ENCODE measurements around the gene CEP128. TPM values are rescaled to one million over a fixed set of nuclear protein-coding genes. Genes with fewer than 3 reads are reported as not detected.

CEP128 gene
- polyA plus RNA-seq, 1 of the 3 experiments (the other 2 are of a cell fraction), result 1.2 TPM

DNA sequence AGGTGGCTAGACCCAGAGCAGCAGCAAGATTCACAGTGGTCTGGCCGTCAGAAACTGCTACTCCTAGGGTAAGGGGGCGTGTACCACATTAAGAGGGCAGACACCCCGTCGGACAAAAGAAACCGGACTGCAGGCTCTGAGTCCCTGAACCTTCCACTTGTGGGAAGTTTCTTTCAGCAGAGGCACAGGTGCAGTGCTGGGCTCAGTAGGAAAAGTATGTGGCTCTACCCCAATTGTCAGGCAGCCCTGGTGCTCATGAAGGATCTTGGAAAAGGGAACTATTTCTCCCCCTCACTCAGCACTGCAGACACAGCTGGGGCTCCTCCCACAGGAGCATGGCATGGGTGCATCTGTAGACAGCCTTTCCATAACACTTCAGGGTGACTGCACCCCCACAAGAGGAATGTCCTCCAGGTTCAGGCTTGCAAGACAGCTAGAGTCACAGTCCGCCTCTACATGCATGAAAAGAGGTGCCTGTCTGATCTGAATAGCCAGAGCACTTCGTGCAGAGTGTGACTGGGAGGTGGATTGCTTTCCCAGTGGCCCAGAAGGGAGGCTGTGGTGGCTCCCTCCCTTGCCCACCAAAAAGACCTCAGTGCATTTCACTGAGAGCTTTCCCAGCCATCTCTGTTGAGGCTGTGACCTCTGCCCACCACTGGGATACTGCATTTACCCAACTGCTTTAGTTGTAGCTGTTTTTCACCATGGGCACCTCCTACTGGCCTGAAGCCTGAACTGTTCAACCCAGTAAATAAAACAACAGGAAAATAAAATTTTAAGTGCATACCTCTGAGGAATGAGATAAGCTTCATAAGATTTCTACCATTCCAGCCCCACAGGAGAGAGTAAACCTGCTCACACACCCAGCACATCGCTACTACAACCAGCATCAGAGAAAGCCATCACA, 14.2 kb downstream of the CEP128 start:
- H3K9me2 ChIP-seq, result no peaks in the 10 kb centered on the region
- no peak overlapping the region for H3K9ac ChIP-seq
- H3K4me3 ChIP-seq (ENCODE audit: low read depth in 2 of 2, low read length in 1 of 2), result no peak overlapping the region
- H3K27me3 ChIP-seq (ENCODE audit: insufficient read depth), result no peaks in the 10 kb centered on the region
- H3K27ac ChIP-seq (ENCODE audit: low read depth in 2 of 2, low read length in 1 of 2), result no peak overlapping the region
- no peak for TF ChIP-seq RAD21 (IDR thresholded peaks at IDR 0.05; ENCODE audit: low read length)
- no peak for TF ChIP-seq TAF1 (IDR thresholded peaks at IDR 0.05; ENCODE audit: borderline replicate concordance, low read depth, low read length)
- TF ChIP-seq, protein P1, sequence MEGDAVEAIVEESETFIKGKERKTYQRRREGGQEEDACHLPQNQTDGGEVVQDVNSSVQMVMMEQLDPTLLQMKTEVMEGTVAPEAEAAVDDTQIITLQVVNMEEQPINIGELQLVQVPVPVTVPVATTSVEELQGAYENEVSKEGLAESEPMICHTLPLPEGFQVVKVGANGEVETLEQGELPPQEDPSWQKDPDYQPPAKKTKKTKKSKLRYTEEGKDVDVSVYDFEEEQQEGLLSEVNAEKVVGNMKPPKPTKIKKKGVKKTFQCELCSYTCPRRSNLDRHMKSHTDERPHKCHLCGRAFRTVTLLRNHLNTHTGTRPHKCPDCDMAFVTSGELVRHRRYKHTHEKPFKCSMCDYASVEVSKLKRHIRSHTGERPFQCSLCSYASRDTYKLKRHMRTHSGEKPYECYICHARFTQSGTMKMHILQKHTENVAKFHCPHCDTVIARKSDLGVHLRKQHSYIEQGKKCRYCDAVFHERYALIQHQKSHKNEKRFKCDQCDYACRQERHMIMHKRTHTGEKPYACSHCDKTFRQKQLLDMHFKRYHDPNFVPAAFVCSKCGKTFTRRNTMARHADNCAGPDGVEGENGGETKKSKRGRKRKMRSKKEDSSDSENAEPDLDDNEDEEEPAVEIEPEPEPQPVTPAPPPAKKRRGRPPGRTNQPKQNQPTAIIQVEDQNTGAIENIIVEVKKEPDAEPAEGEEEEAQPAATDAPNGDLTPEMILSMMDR (IDR thresholded peaks at IDR 0.05), result no peak
- TF ChIP-seq FOXJ3 (CRISPR knock-in tag; IDR thresholded peaks at IDR 0.05), result no peak
- no peak for TF ChIP-seq GABPA (IDR thresholded peaks at IDR 0.05; ENCODE audit: low read depth)
- TF ChIP-seq NFIC (IDR thresholded peaks at IDR 0.05; ENCODE audit: borderline replicate concordance), result no peak
- TF ChIP-seq EZH2phosphoT487 (IDR thresholded peaks at IDR 0.05; ENCODE audit: borderline replicate concordance, low read depth), result no peak
- no peak for TF ChIP-seq TEAD4 (IDR thresholded peaks at IDR 0.05; ENCODE audit: borderline replicate concordance, insufficient read depth)
- TF ChIP-seq, protein P2, sequence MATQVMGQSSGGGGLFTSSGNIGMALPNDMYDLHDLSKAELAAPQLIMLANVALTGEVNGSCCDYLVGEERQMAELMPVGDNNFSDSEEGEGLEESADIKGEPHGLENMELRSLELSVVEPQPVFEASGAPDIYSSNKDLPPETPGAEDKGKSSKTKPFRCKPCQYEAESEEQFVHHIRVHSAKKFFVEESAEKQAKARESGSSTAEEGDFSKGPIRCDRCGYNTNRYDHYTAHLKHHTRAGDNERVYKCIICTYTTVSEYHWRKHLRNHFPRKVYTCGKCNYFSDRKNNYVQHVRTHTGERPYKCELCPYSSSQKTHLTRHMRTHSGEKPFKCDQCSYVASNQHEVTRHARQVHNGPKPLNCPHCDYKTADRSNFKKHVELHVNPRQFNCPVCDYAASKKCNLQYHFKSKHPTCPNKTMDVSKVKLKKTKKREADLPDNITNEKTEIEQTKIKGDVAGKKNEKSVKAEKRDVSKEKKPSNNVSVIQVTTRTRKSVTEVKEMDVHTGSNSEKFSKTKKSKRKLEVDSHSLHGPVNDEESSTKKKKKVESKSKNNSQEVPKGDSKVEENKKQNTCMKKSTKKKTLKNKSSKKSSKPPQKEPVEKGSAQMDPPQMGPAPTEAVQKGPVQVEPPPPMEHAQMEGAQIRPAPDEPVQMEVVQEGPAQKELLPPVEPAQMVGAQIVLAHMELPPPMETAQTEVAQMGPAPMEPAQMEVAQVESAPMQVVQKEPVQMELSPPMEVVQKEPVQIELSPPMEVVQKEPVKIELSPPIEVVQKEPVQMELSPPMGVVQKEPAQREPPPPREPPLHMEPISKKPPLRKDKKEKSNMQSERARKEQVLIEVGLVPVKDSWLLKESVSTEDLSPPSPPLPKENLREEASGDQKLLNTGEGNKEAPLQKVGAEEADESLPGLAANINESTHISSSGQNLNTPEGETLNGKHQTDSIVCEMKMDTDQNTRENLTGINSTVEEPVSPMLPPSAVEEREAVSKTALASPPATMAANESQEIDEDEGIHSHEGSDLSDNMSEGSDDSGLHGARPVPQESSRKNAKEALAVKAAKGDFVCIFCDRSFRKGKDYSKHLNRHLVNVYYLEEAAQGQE (IDR thresholded peaks at IDR 0.05; ENCODE audit: low read depth, low read length), result no peak
- TF ChIP-seq JUND (IDR thresholded peaks at IDR 0.05), result no peak
- TF ChIP-seq, protein P3, sequence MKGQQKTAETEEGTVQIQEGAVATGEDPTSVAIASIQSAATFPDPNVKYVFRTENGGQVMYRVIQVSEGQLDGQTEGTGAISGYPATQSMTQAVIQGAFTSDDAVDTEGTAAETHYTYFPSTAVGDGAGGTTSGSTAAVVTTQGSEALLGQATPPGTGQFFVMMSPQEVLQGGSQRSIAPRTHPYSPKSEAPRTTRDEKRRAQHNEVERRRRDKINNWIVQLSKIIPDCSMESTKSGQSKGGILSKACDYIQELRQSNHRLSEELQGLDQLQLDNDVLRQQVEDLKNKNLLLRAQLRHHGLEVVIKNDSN (IDR thresholded peaks at IDR 0.05; ENCODE audit: borderline replicate concordance, low read depth), result no peak
- TF ChIP-seq YY1 (IDR thresholded peaks at IDR 0.05; ENCODE audit: low read depth), result no peak
- TF ChIP-seq NRF1 (IDR thresholded peaks at IDR 0.05; ENCODE audit: low read depth, low read length), result no peak
- no peak for TF ChIP-seq MEF2A (IDR thresholded peaks at IDR 0.05; ENCODE audit: borderline replicate concordance, low read depth)
- TF ChIP-seq, protein P4, sequence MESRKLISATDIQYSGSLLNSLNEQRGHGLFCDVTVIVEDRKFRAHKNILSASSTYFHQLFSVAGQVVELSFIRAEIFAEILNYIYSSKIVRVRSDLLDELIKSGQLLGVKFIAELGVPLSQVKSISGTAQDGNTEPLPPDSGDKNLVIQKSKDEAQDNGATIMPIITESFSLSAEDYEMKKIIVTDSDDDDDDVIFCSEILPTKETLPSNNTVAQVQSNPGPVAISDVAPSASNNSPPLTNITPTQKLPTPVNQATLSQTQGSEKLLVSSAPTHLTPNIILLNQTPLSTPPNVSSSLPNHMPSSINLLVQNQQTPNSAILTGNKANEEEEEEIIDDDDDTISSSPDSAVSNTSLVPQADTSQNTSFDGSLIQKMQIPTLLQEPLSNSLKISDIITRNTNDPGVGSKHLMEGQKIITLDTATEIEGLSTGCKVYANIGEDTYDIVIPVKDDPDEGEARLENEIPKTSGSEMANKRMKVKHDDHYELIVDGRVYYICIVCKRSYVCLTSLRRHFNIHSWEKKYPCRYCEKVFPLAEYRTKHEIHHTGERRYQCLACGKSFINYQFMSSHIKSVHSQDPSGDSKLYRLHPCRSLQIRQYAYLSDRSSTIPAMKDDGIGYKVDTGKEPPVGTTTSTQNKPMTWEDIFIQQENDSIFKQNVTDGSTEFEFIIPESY (IDR thresholded peaks at IDR 0.05; ENCODE audit: borderline replicate concordance, low read depth), result no peak
- 92% methylated on average over 8 of the region's 8 CpGs for WGBS (ENCODE audit: low lambda C conversion rate)
- H3K9me3 ChIP-seq, result no peaks in the 10 kb centered on the region
- peaks cover 0 to 5% of the 10 kb centered on the region in 2 experiments for H3K36me3 ChIP-seq (replicated peaks in 1 of 2; ENCODE audit: control insufficient read depth in 1 of 2, insufficient read depth in 2 of 2, low read length in 1 of 2)
- no peak overlapping the region for H2AFZ ChIP-seq (ENCODE audit: low read depth)
- peaks cover 0 to 19% of the 10 kb centered on the region in 2 experiments; a peak in 2 of 4 replicates for H3K4me1 ChIP-seq (ENCODE audit: control insufficient read depth in 1 of 2, insufficient read depth in 2 of 2, low read depth in 1 of 2, low read length in 1 of 2)
- H3F3A ChIP-seq (replicated peaks; ENCODE audit: insufficient read depth), result peaks cover 5% of the 10 kb centered on the region
- ChIA-PET POLR2A (no interaction called here), CTCF (no interaction called here)
- DNase-seq, result no peak
- H3K79me2 ChIP-seq (ENCODE audit: insufficient read depth), result peaks cover 23% of the 10 kb centered on the region; the same call in 1 of the 2 replicates
- no peaks in the 10 kb centered on the region for H4K20me1 ChIP-seq (ENCODE audit: insufficient read depth)
- no peak overlapping the region for H3K4me2 ChIP-seq

Data from SK-N-SH (cell line).